ENCODE data around the gene HOXB7. TPM values are rescaled to one million over a fixed set of nuclear protein-coding genes. Genes with fewer than 3 reads are reported as not detected.

Gene HOXB7
- total RNA-seq, 1 donor from 2014 or later, result 1.2 TPM

- H3K9me3 ChIP-seq, result no peaks in the 10 kb centered on the region
- peak overlapping the region; percentile 39 for H3K4me3 ChIP-seq
- peaks cover 66% of the 10 kb centered on the region for H3K27me3 ChIP-seq
- ATAC-seq (no peak), DNase-seq (no peak)
- H3K36me3 ChIP-seq, result no peaks in the 10 kb centered on the region
- peaks cover 24% of the 10 kb centered on the region for H3K4me1 ChIP-seq
- peak overlapping the region; percentile 11 for H3K27ac ChIP-seq
- intact Hi-C loops (cut with DNase I), result no loop called here
- no peak for TF ChIP-seq CTCF (IDR thresholded peaks at IDR 0.05)
Measured at GRCh38 chr17:48568499-48569239, 42.1 kb downstream of the HOXB7 start.

- DNase-seq, result no peak
- peaks cover 61% of the 10 kb centered on the region for H3K27me3 ChIP-seq
- H3K4me3 ChIP-seq, result peak overlapping the region; percentile 39
- no peaks in the 10 kb centered on the region for H3K9me3 ChIP-seq
- no peak for ATAC-seq
- no peaks in the 10 kb centered on the region for H3K36me3 ChIP-seq
- TF ChIP-seq CTCF (IDR thresholded peaks at IDR 0.05), result no peak
- intact Hi-C loops (cut with DNase I), result no loop called here
- H3K27ac ChIP-seq, result peak overlapping the region; percentile 11
- peaks cover 24% of the 10 kb centered on the region for H3K4me1 ChIP-seq
Measured at GRCh38 chr17:48567646-48568354, 43.0 kb downstream of the HOXB7 start.

GRCh38 chr17:48567209-48567608, 43.6 kb downstream of the HOXB7 start:
- Histone ChIP-seq H3K27ac (peak overlapping the region; percentile 9), H3K36me3 (no peaks in the 10 kb centered on the region), H3K4me3 (no peak overlapping the region), H3K9me3 (no peaks in the 10 kb centered on the region), H3K4me1 (peaks cover 18% of the 10 kb centered on the region), H3K27me3 (peaks cover 62% of the 10 kb centered on the region)
- intact Hi-C loops (cut with DNase I), result no loop called here
- no peak for DNase-seq
- no peak for ATAC-seq
- no peak for TF ChIP-seq CTCF (IDR thresholded peaks at IDR 0.05)

DNA sequence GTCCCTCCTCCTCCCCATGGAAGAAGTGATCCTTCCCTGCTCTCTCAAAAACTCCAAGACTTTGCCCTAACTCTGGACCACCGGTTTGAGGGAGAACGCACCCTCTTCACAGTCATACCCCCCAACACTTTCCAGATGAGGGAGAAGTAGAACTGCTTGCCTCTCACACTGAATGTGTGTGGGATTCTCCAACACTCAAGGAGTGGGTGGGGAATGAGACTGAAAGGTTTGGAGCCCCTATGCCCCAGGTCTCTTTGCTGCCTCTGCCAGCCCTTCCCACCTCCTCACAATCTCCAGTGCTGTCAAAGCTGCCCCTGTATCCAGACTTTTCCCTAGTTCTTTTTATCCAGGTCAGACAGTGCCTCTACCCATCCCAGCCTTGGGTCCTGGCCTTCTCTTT, 44.1 kb downstream of the HOXB7 start:
- no peak for TF ChIP-seq CTCF (IDR thresholded peaks at IDR 0.05)
- DNase-seq, result no peak
- no peaks in the 10 kb centered on the region for H3K36me3 ChIP-seq
- H3K9me3 ChIP-seq, result no peaks in the 10 kb centered on the region
- H3K4me3 ChIP-seq, result no peak overlapping the region
- peaks cover 17% of the 10 kb centered on the region for H3K4me1 ChIP-seq
- H3K27me3 ChIP-seq, result peaks cover 60% of the 10 kb centered on the region
- ATAC-seq, result no peak
- H3K27ac ChIP-seq, result peak overlapping the region; percentile 9
- intact Hi-C loops (cut with DNase I), result no loop called here

GRCh38 chr17:48565925-48566710, 44.7 kb downstream of the HOXB7 start:
- Histone ChIP-seq H3K36me3 (no peaks in the 10 kb centered on the region), H3K27ac (no peak overlapping the region), H3K4me3 (no peak overlapping the region), H3K9me3 (no peaks in the 10 kb centered on the region), H3K27me3 (peaks cover 55% of the 10 kb centered on the region), H3K4me1 (peaks cover 17% of the 10 kb centered on the region)
- no peak for TF ChIP-seq CTCF (IDR thresholded peaks at IDR 0.05)
- ATAC-seq (no peak), DNase-seq (no peak)
- intact Hi-C loops (cut with DNase I), result no loop called here
